Measurements from ENCODE around the gene SLC12A7.

GRCh38 chr5:1118738-1119137, 6.9 kb upstream of the SLC12A7 start:
- TF ChIP-seq CTCF (conservative IDR thresholded peaks at IDR 0.05; ENCODE audit: low read depth, low read length) (no peak), EZH2 (IDR thresholded peaks at IDR 0.05; ENCODE audit: low read length, unreplicated experiment) (no peak)

All from PC-3 (cell line).